Activated T-cell treated with anti-CD3 and anti-CD28 coated beads, Interleukin-2, amount 50 U/mL, for 24 hours (primary cell): ENCODE measurements around the gene AMD1.
"Not testable (repeated sequence)": the region's sequence is repeated elsewhere in the genome, so short reads cannot be mapped to it uniquely, and the experiment has no call there.

Experiments
- DNase-seq: peaks from one replicate; pipeline ENCODE4 v3.0.0-alpha.2; 2020
- H3K27ac Mint-ChIP-seq: 2 replicates; pipeline ENCODE4 v1.8.0; 2020; ENCODE audit warnings: mild to moderate bottlenecking, mixed read lengths
- H3K27me3 Mint-ChIP-seq: 2 replicates; pipeline ENCODE4 v1.8.0; 2020; ENCODE audit warnings: mixed read lengths
- H3K36me3 Mint-ChIP-seq: 2 replicates; pipeline ENCODE4 v1.8.0; 2020; ENCODE audit warnings: low read depth, mixed read lengths
- H3K4me1 Mint-ChIP-seq: 2 replicates; pipeline ENCODE4 v1.8.0; 2020; ENCODE audit warnings: low read depth, mixed read lengths
- H3K4me3 Mint-ChIP-seq: 2 replicates; pipeline ENCODE4 v1.8.0; 2020; ENCODE audit warnings: mild to moderate bottlenecking, moderate library complexity, mixed read lengths
- H3K9me3 Mint-ChIP-seq: 2 replicates; pipeline ENCODE4 v1.8.0; 2020; ENCODE audit warnings: mixed read lengths

AMD1 gene

GRCh38 chr6:110873981-110874879 is at the start of gene AMD1:
Gene AMD1 (plus strand): TSS chr6:110874785. CDS start chr6:110875106, 321 bp downstream.
- Mint-ChIP-seq H3K9me3 (no peaks in the 10 kb centered on the region), H3K27me3 (no peaks in the 10 kb centered on the region), H3K4me1 (peaks cover 29% of the 10 kb centered on the region), H3K4me3 (peak within 1 kb of the TSS; percentile 98), H3K27ac (peak within 1 kb of the TSS; percentile 99), H3K36me3 (peaks cover 48% of the 10 kb centered on the region)
- peak; percentile 94 for DNase-seq

GRCh38 chr6:110826236-110827129 is 48.1 kb upstream of the AMD1 start:
- H3K4me1 Mint-ChIP-seq = no peaks in the 10 kb centered on the region
- H3K4me3 Mint-ChIP-seq = no peak overlapping the region
- no peak for DNase-seq
- no peak overlapping the region for H3K27ac Mint-ChIP-seq
- H3K27me3 Mint-ChIP-seq = no peaks in the 10 kb centered on the region
- no peaks in the 10 kb centered on the region for H3K9me3 Mint-ChIP-seq
- H3K36me3 Mint-ChIP-seq = no peaks in the 10 kb centered on the region

DNA sequence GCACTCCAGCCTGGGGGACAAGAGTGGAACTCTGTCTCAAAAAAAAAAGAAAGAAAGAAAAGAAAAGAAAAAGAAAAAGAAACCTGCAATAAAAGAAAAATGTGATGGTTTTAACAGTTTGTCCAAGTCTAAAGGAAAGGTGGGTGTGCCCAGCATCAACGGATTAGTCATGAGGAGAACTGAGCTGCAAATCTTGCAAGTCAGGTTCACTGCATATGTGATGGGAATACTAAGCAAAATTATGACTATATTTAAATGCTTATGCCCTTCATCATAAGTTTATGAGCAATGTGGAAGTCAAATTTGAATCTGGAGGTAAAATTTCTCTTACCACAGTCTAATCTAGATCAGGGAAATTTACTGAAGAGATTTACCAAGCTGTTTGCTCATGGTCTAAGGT is 46.2 kb upstream of the AMD1 start:
- Mint-ChIP-seq H3K4me3 (no peak overlapping the region), H3K27ac (no peak overlapping the region), H3K9me3 (no peaks in the 10 kb centered on the region), H3K27me3 (no peaks in the 10 kb centered on the region), H3K4me1 (no peaks in the 10 kb centered on the region), H3K36me3 (no peaks in the 10 kb centered on the region)
- DNase-seq = no peak

DNA sequence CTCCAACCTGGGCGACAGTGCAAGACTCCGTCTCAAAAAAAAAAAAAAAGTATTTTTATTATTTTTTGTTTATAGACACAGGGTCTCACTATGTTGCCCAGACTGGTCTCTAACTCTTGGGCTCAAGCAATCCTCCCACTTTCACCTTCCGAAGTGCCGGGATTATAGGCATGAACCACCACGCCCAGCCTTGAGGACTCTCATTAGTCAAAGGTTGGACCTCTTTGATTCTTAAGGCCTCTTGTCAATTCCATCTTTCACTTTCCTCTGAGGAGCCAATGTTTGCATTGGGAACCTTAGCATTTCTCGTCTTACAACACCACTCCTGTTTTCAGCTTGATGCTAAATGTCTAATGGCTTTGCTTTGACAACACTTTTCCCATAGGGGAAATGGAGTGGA is 43.2 kb upstream of the AMD1 start:
- H3K4me1 Mint-ChIP-seq = no peaks in the 10 kb centered on the region
- H3K27me3 Mint-ChIP-seq = no peaks in the 10 kb centered on the region
- no peak overlapping the region for H3K27ac Mint-ChIP-seq
- no peak overlapping the region for H3K4me3 Mint-ChIP-seq
- no peaks in the 10 kb centered on the region for H3K36me3 Mint-ChIP-seq
- H3K9me3 Mint-ChIP-seq = no peaks in the 10 kb centered on the region
- no peak for DNase-seq

DNA sequence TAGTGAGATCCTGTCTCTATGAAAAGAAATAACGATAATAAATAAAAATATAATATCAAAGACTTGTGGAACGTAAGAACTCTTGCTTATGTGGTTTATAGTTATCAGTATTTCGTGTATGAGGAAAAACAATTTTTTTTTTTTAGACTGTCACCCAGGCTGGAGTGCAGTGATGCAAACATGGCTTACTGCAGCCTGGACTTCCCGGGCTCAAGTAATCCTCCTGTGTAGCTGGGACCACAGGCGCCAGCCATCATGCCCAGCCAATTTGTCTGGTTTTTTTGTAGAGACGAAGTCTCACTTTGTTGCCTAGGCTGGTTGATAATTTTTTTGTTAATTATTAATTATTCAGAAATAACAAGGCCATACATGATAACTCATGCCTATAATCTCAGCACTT is 40.8 kb upstream of the AMD1 start:
- H3K27ac Mint-ChIP-seq = no peak overlapping the region
- H3K9me3 Mint-ChIP-seq = no peaks in the 10 kb centered on the region
- H3K36me3 Mint-ChIP-seq = no peaks in the 10 kb centered on the region
- no peaks in the 10 kb centered on the region for H3K27me3 Mint-ChIP-seq
- no peak overlapping the region for H3K4me3 Mint-ChIP-seq
- H3K4me1 Mint-ChIP-seq = no peaks in the 10 kb centered on the region
- no peak for DNase-seq

DNA sequence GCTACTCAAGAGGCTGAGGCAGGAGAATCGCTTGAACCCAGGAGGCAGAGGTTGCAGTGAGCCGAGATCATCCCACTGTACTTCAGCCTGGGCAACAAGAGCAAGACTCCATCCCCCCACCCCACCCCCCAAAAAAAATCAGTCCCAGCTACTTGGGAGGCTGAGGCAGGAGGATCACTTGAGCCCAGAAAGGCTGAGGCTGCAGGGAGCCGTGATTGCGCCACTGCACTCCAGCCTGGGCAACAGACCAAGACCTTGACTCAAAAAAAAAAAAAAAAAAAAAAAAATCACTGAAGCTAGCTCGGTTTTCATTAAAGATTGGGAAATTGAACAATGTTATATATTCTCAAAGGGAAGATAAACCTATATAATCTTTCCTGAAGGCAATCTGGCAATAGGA is 38.8 kb upstream of the AMD1 start:
- not testable (repeated sequence) for H3K27me3 Mint-ChIP-seq, H3K27ac Mint-ChIP-seq, H3K9me3 Mint-ChIP-seq, H3K36me3 Mint-ChIP-seq, H3K4me3 Mint-ChIP-seq, DNase-seq, H3K4me1 Mint-ChIP-seq

DNA sequence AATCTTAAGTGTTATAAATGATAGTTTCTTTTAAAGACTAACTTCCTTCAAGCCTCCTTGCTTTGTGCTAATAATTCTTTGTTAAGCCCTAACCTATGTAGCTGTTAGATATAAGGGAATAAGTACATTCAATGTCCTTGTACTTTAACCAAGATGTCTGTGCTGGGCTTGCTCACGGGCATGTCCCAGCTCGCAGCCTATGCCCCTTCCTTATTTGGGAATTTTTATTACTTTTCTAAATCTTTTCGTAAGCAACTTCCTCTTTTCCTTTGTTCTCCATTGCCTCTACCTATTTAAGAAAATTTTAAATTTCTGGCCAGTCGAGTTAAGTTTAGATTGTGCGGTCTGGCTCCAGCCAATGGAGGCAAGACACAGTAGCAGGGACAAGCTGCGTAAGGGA is 33.3 kb upstream of the AMD1 start:
- Mint-ChIP-seq H3K4me1 (no peaks in the 10 kb centered on the region), H3K9me3 (no peaks in the 10 kb centered on the region), H3K36me3 (no peaks in the 10 kb centered on the region), H3K27me3 (no peaks in the 10 kb centered on the region), H3K4me3 (no peak overlapping the region), H3K27ac (no peak overlapping the region)
- no peak for DNase-seq

DNA sequence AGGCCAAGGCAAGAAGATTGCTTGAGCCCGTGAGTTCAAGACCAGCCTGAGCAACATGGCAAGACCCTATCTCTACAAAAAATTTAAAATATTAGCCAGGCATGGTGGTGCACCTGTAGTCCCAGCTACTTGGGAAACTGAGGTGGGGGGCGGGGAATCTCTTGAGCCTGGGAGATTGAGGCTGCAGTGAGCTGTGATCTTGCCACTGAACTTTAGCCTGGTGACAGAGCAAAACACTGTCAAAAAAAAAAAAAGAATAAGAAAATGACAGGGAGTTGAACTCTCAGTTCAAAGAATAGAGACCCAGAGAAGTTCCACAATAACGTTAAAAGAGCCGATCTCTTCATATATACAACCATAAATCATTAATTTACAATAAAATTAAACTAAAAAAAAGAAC is 24.8 kb upstream of the AMD1 start:
- Mint-ChIP-seq H3K9me3 (no peaks in the 10 kb centered on the region), H3K36me3 (no peaks in the 10 kb centered on the region), H3K27me3 (no peaks in the 10 kb centered on the region), H3K4me1 (no peaks in the 10 kb centered on the region), H3K27ac (no peak overlapping the region), H3K4me3 (no peak overlapping the region)
- DNase-seq = no peak

DNA sequence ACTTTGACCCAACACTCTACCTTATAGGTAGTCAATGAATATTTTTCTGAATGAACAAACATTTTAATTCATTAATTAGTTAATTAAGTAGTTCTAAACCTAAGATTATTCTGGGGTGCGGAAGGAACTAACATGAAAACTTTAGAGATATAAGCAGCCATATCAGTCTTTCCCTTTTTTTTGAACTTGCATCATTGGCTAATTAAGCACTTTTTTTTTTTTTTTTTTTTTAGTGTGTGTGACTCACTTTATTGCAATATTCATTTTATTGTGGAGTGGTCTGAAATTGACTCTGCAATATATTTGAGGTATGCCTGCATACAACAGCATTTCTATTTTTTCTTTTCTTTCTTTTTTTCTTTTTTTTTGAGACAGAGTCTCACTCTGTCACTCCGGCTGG is 21.8 kb upstream of the AMD1 start:
- Mint-ChIP-seq H3K9me3 (no peaks in the 10 kb centered on the region), H3K27ac (no peak overlapping the region), H3K4me1 (no peaks in the 10 kb centered on the region), H3K36me3 (no peaks in the 10 kb centered on the region), H3K4me3 (no peak overlapping the region), H3K27me3 (no peaks in the 10 kb centered on the region)
- DNase-seq = no peak

DNA sequence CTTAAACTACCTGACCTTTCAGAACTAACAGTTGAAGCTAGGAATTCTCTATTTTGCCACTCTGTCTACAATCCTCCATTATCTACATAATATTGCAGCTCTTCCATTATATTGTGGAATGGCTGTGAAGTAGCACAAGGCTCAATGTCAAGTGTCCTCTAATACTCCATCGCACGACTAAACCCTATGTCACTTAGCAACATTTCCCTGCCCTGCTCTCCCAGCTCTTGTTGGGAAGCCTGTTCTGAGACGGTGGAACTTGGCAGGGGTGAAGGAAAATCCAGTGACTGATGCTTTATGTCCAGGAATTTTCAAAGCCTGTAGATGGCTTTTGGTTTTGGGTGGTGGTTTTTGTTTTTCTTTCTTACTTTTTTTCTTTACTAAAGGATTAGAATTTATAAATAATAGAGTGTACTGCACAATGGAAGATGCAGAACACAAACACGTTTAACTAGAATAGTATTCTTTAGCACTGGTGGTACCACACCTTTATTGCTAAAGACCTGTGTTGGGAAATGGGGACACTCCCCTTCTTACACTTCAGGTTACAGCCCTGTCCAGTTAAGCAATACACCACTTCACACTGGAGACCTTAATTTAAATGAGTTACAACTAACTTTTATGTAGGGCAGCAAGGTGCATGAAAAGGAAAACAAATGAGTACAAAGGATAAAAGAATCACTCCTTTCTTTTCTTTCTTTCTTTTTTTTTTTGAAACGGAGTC is 20.7 kb upstream of the AMD1 start:
- Mint-ChIP-seq H3K27ac (no peak overlapping the region), H3K9me3 (no peaks in the 10 kb centered on the region), H3K27me3 (no peaks in the 10 kb centered on the region), H3K4me1 (no peaks in the 10 kb centered on the region), H3K4me3 (no peak overlapping the region), H3K36me3 (no peaks in the 10 kb centered on the region)
- DNase-seq = no peak

- H3K36me3 Mint-ChIP-seq = no peaks in the 10 kb centered on the region
- no peak overlapping the region for H3K4me3 Mint-ChIP-seq
- H3K9me3 Mint-ChIP-seq = no peaks in the 10 kb centered on the region
- no peak for DNase-seq
- no peak overlapping the region for H3K27ac Mint-ChIP-seq
- H3K4me1 Mint-ChIP-seq = peaks cover 9% of the 10 kb centered on the region
- no peaks in the 10 kb centered on the region for H3K27me3 Mint-ChIP-seq
These were observed 18.3 kb upstream of the AMD1 start for GRCh38 chr6:110856296-110856695.

- no peak overlapping the region for H3K27ac Mint-ChIP-seq
- H3K4me3 Mint-ChIP-seq = no peak overlapping the region
- H3K27me3 Mint-ChIP-seq = no peaks in the 10 kb centered on the region
- peaks cover 9% of the 10 kb centered on the region for H3K4me1 Mint-ChIP-seq
- no peak for DNase-seq
- H3K36me3 Mint-ChIP-seq = no peaks in the 10 kb centered on the region
- H3K9me3 Mint-ChIP-seq = no peaks in the 10 kb centered on the region
These were observed 16.6 kb upstream of the AMD1 start for GRCh38 chr6:110858016-110858415.

GRCh38 chr6:110858562-110859214 is 15.9 kb upstream of the AMD1 start:
- Mint-ChIP-seq H3K4me3 (no peak overlapping the region), H3K27me3 (no peaks in the 10 kb centered on the region), H3K36me3 (no peaks in the 10 kb centered on the region), H3K27ac (peak overlapping the region; percentile 83), H3K9me3 (no peaks in the 10 kb centered on the region), H3K4me1 (peaks cover 9% of the 10 kb centered on the region)
- DNase-seq = no peak

- H3K36me3 Mint-ChIP-seq = no peaks in the 10 kb centered on the region
- no peak overlapping the region for H3K4me3 Mint-ChIP-seq
- no peak for DNase-seq
- peak overlapping the region; percentile 83 for H3K27ac Mint-ChIP-seq
- peaks cover 9% of the 10 kb centered on the region for H3K4me1 Mint-ChIP-seq
- H3K9me3 Mint-ChIP-seq = no peaks in the 10 kb centered on the region
- no peaks in the 10 kb centered on the region for H3K27me3 Mint-ChIP-seq
These were observed 15.2 kb upstream of the AMD1 start for GRCh38 chr6:110859335-110859792.
